ENCODE data around the gene MBOAT1.

GRCh38 chr6:20096536-20096935 is 115.7 kb downstream of the MBOAT1 start:
- no peak for TF ChIP-seq CTCF (conservative IDR thresholded peaks at IDR 0.05 in 1 of 2, IDR thresholded peaks at IDR 0.05 in 1 of 2; ENCODE audit: extremely low read depth in 1 of 2, insufficient read depth in 1 of 2, low read depth in 1 of 2, low read length in 2 of 2)
- no peak for TF ChIP-seq EZH2 (IDR thresholded peaks at IDR 0.05; ENCODE audit: borderline replicate concordance, low read length)
